ENCODE data around the gene CDC6. TPM values are rescaled to one million over a fixed set of nuclear protein-coding genes. Genes with fewer than 3 reads are reported as not detected.

The CDC6 gene
- total RNA-seq, 1 donor from 2014 or later: 3.4 TPM

- FAIRE-seq (no peak), DNase-seq (ENCODE audit: low read depth) (no peak)
- Histone ChIP-seq H3K4me3 (ENCODE audit: low read depth, low read length) (no peak overlapping the region), H3K27me3 (ENCODE audit: control insufficient read depth, insufficient read depth, low read length) (no peaks in the 10 kb centered on the region), H3K36me3 (ENCODE audit: control insufficient read depth, insufficient read depth, low read length) (peaks cover 4% of the 10 kb centered on the region)
- TF ChIP-seq, protein P1, sequence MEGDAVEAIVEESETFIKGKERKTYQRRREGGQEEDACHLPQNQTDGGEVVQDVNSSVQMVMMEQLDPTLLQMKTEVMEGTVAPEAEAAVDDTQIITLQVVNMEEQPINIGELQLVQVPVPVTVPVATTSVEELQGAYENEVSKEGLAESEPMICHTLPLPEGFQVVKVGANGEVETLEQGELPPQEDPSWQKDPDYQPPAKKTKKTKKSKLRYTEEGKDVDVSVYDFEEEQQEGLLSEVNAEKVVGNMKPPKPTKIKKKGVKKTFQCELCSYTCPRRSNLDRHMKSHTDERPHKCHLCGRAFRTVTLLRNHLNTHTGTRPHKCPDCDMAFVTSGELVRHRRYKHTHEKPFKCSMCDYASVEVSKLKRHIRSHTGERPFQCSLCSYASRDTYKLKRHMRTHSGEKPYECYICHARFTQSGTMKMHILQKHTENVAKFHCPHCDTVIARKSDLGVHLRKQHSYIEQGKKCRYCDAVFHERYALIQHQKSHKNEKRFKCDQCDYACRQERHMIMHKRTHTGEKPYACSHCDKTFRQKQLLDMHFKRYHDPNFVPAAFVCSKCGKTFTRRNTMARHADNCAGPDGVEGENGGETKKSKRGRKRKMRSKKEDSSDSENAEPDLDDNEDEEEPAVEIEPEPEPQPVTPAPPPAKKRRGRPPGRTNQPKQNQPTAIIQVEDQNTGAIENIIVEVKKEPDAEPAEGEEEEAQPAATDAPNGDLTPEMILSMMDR (IDR thresholded peaks at IDR 0.05; ENCODE audit: insufficient read depth, low read length, severe bottlenecking): no peak
Observed at GRCh38 chr17:40326014-40326831, 38.5 kb downstream of the CDC6 start.

DNA sequence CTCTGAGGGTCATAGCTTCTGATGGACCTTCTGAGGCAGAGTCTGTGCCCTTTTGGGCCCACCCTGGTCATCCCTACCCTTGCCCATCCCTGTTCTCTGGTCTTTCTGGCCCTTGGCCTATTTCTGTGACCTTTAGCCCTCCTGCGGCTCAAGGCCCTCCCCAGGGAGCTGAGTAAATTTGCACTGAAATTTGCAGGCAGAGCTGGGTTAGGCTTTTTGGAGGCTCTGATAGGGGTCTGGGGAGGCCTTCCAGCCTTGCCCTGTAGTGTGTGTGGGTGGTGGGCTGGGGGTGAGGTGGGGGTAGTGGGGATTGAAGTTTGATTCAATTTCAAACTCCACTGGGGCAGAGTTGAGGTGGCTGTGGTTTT is 39.1 kb downstream of the CDC6 start:
- no peak for FAIRE-seq

GRCh38 chr17:40327244-40327729 is 39.6 kb downstream of the CDC6 start:
- H3K36me3 ChIP-seq (ENCODE audit: control insufficient read depth, insufficient read depth, low read length): peaks cover 10% of the 10 kb centered on the region
- H3K27me3 ChIP-seq (ENCODE audit: control insufficient read depth, insufficient read depth, low read length): no peaks in the 10 kb centered on the region
- no peak for FAIRE-seq
- TF ChIP-seq, protein P1 (IDR thresholded peaks at IDR 0.05; ENCODE audit: insufficient read depth, low read length, severe bottlenecking): no peak
- DNase-seq (ENCODE audit: low read depth): no peak
- no peak overlapping the region for H3K4me3 ChIP-seq (ENCODE audit: low read depth, low read length)

More for the DNA sequence above, 39.1 kb downstream of the CDC6 start:
- TF ChIP-seq, protein P1 (IDR thresholded peaks at IDR 0.05; ENCODE audit: insufficient read depth, low read length, severe bottlenecking): no peak
- no peak for DNase-seq (ENCODE audit: low read depth)
- H3K36me3 ChIP-seq (ENCODE audit: control insufficient read depth, insufficient read depth, low read length): peaks cover 10% of the 10 kb centered on the region
- H3K27me3 ChIP-seq (ENCODE audit: control insufficient read depth, insufficient read depth, low read length): no peaks in the 10 kb centered on the region
- no peak overlapping the region for H3K4me3 ChIP-seq (ENCODE audit: low read depth, low read length)

DNA sequence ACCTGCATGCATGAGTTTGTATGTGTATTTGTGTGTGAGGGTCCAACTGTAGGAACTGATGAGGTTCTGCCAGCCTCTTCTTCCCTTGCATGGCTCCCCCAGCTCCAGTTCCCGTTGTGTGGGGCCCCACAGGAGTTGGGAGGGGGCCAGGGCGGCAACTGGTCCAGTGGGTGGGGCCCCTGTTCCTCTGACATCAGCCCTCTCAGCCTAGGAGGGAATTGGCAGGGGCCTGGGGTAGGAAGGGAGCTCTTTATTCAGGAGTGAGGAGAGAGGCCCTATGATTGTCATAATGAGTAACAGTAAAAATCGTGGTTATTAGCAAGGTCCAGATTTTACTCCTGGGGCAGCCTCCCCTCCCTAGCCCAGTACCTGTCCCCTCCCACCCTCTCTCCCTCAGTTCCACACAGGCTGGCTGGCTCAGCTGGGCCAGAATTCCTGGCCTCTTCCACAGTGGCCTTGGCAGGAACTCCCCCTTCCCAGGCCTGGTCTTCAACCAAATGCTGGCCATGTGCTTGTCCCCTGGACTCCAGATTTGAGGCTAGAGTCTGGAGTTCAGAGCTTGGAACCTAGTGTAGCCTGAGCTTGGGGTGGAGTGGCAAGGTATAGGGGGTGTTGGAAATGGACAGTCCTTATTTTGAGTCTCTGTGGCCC is 40.2 kb downstream of the CDC6 start:
- TF ChIP-seq, protein P1 (IDR thresholded peaks at IDR 0.05; ENCODE audit: insufficient read depth, low read length, severe bottlenecking): no peak
- Histone ChIP-seq H3K4me3 (ENCODE audit: low read depth, low read length) (no peak overlapping the region), H3K36me3 (ENCODE audit: control insufficient read depth, insufficient read depth, low read length) (peaks cover 10% of the 10 kb centered on the region), H3K27me3 (ENCODE audit: control insufficient read depth, insufficient read depth, low read length) (no peaks in the 10 kb centered on the region)
- FAIRE-seq (no peak), DNase-seq (ENCODE audit: low read depth) (no peak)

DNA sequence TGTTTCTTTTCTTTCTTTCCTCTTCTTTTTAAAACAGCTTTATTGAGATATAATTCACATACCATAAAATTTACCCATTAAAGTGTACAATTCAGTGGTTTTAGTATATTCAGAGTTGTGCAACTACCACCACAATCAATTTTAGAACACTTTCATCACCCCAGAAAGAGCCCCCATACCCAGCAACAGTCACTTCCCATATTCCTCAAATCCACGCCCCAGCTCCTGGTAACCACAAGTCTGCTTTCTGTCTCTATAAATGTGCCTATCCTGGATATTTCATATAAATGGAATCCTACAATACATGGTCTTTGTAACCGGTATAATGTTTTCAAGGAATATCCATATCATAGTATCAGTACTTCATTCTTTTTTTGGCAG is 40.7 kb downstream of the CDC6 start:
- Histone ChIP-seq H3K4me3 (ENCODE audit: low read depth, low read length) (no peak overlapping the region), H3K36me3 (ENCODE audit: control insufficient read depth, insufficient read depth, low read length) (peaks cover 10% of the 10 kb centered on the region), H3K27me3 (ENCODE audit: control insufficient read depth, insufficient read depth, low read length) (no peaks in the 10 kb centered on the region)
- no peak for DNase-seq (ENCODE audit: low read depth)
- TF ChIP-seq, protein P1 (IDR thresholded peaks at IDR 0.05; ENCODE audit: insufficient read depth, low read length, severe bottlenecking): no peak
- no peak for FAIRE-seq

All from bronchial epithelial cell (primary cell).